MM.1S (cell line): Measurements from ENCODE around the gene UBE2Q1.

Experiments used
- CTCF ChIP-seq: fragments of 300-600 bp; sonication (generic); IDR thresholded peaks from 2 replicates; pipeline ENCODE4 v1.5.1; 2016; ENCODE audit warnings: antibody characterized with exemption, low read length, mixed read lengths
- EZH2 ChIP-seq: fragments of 300-600 bp; sonication (generic); optimal IDR thresholded peaks from 2 replicates; pipeline ENCODE3; 2017; ENCODE audit warnings: low read depth, mild to moderate bottlenecking, antibody characterized with exemption, low read length, mixed read lengths
- EZH2phosphoT487 ChIP-seq: fragments of 300-600 bp; sonication (generic); IDR thresholded peaks from 2 replicates; pipeline ENCODE4 v1.6.1; 2018; ENCODE audit warnings: antibody characterized with exemption, low read length

GRCh38 chr1:154521695-154522094 lies 36.8 kb downstream of the UBE2Q1 start:
- no peak for TF ChIP-seq CTCF
- no peak for TF ChIP-seq EZH2
- no peak for TF ChIP-seq EZH2phosphoT487
